Measurements from ENCODE around the gene RUSF1.

RUSF1 gene

GRCh38 chr16:31461201-31461920 is 46.8 kb downstream of the RUSF1 start:
- TF ChIP-seq CTCF (IDR thresholded peaks at IDR 0.05) = no peak
- no peak overlapping the region for H3K27ac ChIP-seq
- H3K4me3 ChIP-seq = no peak overlapping the region
- no peak for DNase-seq (ENCODE audit: low spot score)

GRCh38 chr16:31460582-31461002 is 47.6 kb downstream of the RUSF1 start:
- Histone ChIP-seq H3K27ac (peak overlapping the region; percentile 90 to 98), H3K4me3 (peak overlapping the region; percentile 77)
- TF ChIP-seq CTCF (IDR thresholded peaks at IDR 0.05) = peak; percentile 42
- no peak for DNase-seq (ENCODE audit: low spot score)

- peak overlapping the region; percentile 90 to 98 for H3K27ac ChIP-seq
- no peak for TF ChIP-seq CTCF (IDR thresholded peaks at IDR 0.05)
These were observed 48.3 kb downstream of the RUSF1 start for GRCh38 chr16:31459687-31460581.

GRCh38 chr16:31458844-31459686 is 49.1 kb downstream of the RUSF1 start, which contains the start of gene ARMC5:
Gene ARMC5, plus strand, starts transcription at chr16:31459501. Its CDS starts 24 bp downstream, at chr16:31459525.
- TF ChIP-seq CTCF (IDR thresholded peaks at IDR 0.05) = peak; percentile 18
- Histone ChIP-seq H3K4me3 (peak within 1 kb of the TSS; percentile 77), H3K27ac (peak within 1 kb of the TSS; percentile 90 to 98)
- DNase-seq (ENCODE audit: low spot score) = peak; percentile 98

More at GRCh38 chr16:31459687-31460581, 48.3 kb downstream of the RUSF1 start:
- peak; percentile 100 for DNase-seq (ENCODE audit: low spot score)
- peak overlapping the region; percentile 77 for H3K4me3 ChIP-seq

GRCh38 chr16:31458073-31458843 is 49.9 kb downstream of the RUSF1 start:
- peak overlapping the region; percentile 90 to 98 for H3K27ac ChIP-seq
- no peak for DNase-seq (ENCODE audit: low spot score)
- H3K4me3 ChIP-seq = peak overlapping the region; percentile 77
- TF ChIP-seq CTCF (IDR thresholded peaks at IDR 0.05) = no peak

GRCh38 chr16:31456988-31457360 is 51.2 kb downstream of the RUSF1 start:
- no peak for DNase-seq (ENCODE audit: low spot score)
- no peak overlapping the region for H3K27ac ChIP-seq
- TF ChIP-seq CTCF (IDR thresholded peaks at IDR 0.05) = no peak
- H3K4me3 ChIP-seq = peak overlapping the region; percentile 77
